ENCODE results near the gene ETV4. TPM values are rescaled to one million over a fixed set of nuclear protein-coding genes. Genes with fewer than 3 reads are reported as not detected.

ETV4 gene
- polyA plus RNA-seq, 1 of the 3 experiments (the other 2 are of a cell fraction), result 33.2 TPM

GRCh38 chr17:43570518-43570928 lies 24.4 kb upstream of the ETV4 start:
- Histone ChIP-seq H3K4me2 (no peak overlapping the region), H3K36me3 (replicated peaks in 1 of 2; ENCODE audit: control insufficient read depth in 1 of 2, insufficient read depth in 2 of 2, low read length in 1 of 2) (no peaks in the 10 kb centered on the region), H3K79me2 (ENCODE audit: insufficient read depth) (no peaks in the 10 kb centered on the region), H3K9me3 (no peaks in the 10 kb centered on the region), H3K4me3 (ENCODE audit: low read depth in 2 of 2, low read length in 1 of 2) (no peak overlapping the region), H3F3A (replicated peaks; ENCODE audit: insufficient read depth) (peaks cover 18% of the 10 kb centered on the region), H2AFZ (ENCODE audit: low read depth) (no peak overlapping the region), H3K27ac (ENCODE audit: low read depth in 2 of 2, low read length in 1 of 2) (peak overlapping the region in 1 of 2 experiments; percentile 17; a peak in 2 of 4 replicates), H4K20me1 (ENCODE audit: insufficient read depth) (no peaks in the 10 kb centered on the region), H3K9ac (no peak overlapping the region), H3K27me3 (ENCODE audit: insufficient read depth) (no peaks in the 10 kb centered on the region), H3K4me1 (ENCODE audit: control insufficient read depth in 1 of 2, insufficient read depth in 2 of 2, low read depth in 1 of 2, low read length in 1 of 2) (no peaks in the 10 kb centered on the region), H3K9me2 (no peaks in the 10 kb centered on the region)
- WGBS (ENCODE audit: low lambda C conversion rate), result 24% methylated on average over 3 of the region's 3 CpGs
- TF ChIP-seq MXI1 (IDR thresholded peaks at IDR 0.05; ENCODE audit: low read depth, low read length), result no peak
- peak in 1 of 2 experiments; percentile 47; a peak in 1 of 4 replicates for TF ChIP-seq EP300 (IDR thresholded peaks at IDR 0.05; ENCODE audit: borderline replicate concordance in 1 of 2, low read depth in 1 of 2, low read length in 1 of 2)
- TF ChIP-seq TCF12 (IDR thresholded peaks at IDR 0.05), result peak; percentile 85
- TF ChIP-seq RFX5 (IDR thresholded peaks at IDR 0.05; ENCODE audit: low read length), result no peak
- peak; percentile 15; the same call in 1 of the 2 replicates for TF ChIP-seq NFIC (IDR thresholded peaks at IDR 0.05; ENCODE audit: borderline replicate concordance)
- TF ChIP-seq JUND (IDR thresholded peaks at IDR 0.05), result peak; percentile 80
- TF ChIP-seq NRF1 (IDR thresholded peaks at IDR 0.05; ENCODE audit: low read depth, low read length), result no peak
- TF ChIP-seq, protein P1, sequence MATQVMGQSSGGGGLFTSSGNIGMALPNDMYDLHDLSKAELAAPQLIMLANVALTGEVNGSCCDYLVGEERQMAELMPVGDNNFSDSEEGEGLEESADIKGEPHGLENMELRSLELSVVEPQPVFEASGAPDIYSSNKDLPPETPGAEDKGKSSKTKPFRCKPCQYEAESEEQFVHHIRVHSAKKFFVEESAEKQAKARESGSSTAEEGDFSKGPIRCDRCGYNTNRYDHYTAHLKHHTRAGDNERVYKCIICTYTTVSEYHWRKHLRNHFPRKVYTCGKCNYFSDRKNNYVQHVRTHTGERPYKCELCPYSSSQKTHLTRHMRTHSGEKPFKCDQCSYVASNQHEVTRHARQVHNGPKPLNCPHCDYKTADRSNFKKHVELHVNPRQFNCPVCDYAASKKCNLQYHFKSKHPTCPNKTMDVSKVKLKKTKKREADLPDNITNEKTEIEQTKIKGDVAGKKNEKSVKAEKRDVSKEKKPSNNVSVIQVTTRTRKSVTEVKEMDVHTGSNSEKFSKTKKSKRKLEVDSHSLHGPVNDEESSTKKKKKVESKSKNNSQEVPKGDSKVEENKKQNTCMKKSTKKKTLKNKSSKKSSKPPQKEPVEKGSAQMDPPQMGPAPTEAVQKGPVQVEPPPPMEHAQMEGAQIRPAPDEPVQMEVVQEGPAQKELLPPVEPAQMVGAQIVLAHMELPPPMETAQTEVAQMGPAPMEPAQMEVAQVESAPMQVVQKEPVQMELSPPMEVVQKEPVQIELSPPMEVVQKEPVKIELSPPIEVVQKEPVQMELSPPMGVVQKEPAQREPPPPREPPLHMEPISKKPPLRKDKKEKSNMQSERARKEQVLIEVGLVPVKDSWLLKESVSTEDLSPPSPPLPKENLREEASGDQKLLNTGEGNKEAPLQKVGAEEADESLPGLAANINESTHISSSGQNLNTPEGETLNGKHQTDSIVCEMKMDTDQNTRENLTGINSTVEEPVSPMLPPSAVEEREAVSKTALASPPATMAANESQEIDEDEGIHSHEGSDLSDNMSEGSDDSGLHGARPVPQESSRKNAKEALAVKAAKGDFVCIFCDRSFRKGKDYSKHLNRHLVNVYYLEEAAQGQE (IDR thresholded peaks at IDR 0.05; ENCODE audit: low read depth, low read length), result no peak
- peak; percentile 74; the same call in 1 of the 2 replicates for TF ChIP-seq MAX (IDR thresholded peaks at IDR 0.05; ENCODE audit: low read depth)
- TF ChIP-seq, protein P2, sequence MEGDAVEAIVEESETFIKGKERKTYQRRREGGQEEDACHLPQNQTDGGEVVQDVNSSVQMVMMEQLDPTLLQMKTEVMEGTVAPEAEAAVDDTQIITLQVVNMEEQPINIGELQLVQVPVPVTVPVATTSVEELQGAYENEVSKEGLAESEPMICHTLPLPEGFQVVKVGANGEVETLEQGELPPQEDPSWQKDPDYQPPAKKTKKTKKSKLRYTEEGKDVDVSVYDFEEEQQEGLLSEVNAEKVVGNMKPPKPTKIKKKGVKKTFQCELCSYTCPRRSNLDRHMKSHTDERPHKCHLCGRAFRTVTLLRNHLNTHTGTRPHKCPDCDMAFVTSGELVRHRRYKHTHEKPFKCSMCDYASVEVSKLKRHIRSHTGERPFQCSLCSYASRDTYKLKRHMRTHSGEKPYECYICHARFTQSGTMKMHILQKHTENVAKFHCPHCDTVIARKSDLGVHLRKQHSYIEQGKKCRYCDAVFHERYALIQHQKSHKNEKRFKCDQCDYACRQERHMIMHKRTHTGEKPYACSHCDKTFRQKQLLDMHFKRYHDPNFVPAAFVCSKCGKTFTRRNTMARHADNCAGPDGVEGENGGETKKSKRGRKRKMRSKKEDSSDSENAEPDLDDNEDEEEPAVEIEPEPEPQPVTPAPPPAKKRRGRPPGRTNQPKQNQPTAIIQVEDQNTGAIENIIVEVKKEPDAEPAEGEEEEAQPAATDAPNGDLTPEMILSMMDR (IDR thresholded peaks at IDR 0.05), result no peak
- peak; percentile 77 for TF ChIP-seq PBX3 (IDR thresholded peaks at IDR 0.05)
- TF ChIP-seq FOSL2 (IDR thresholded peaks at IDR 0.05; ENCODE audit: borderline replicate concordance, low read depth), result peak; percentile 76; the same call in 1 of the 2 replicates
- TF ChIP-seq SMC3 (IDR thresholded peaks at IDR 0.05; ENCODE audit: low read depth, low read length), result no peak
- ChIA-PET CTCF (interaction anchor here (0.7 to 1.3 kb wide), 2 partner anchors 16 to 49 kb away, joined by 3 read pairs; no protein-coding TSS in a partner anchor), POLR2A (interaction anchor here (1.2 kb wide), 1 partner anchor 24 kb away, joined by 3 read pairs; the partner anchor contains the start of gene ETV4)
- no peak for DNase-seq
